Brain microvascular endothelial cell (primary cell): ENCODE results near the gene LRRC2.
"Not testable (repeated sequence)": the region's sequence is repeated elsewhere in the genome, so short reads cannot be mapped to it uniquely, and the experiment has no call there.

Experiments used
- DNase-seq: peaks from one replicate; pipeline ENCODE4 v3.0.0-alpha.2; 2020
- H3K27ac ChIP-seq: fragments of 250-450 bp; sonication (Bioruptor Pico); 2 replicates; pipeline ENCODE4 v1.5.1; 2020; ENCODE audit warnings: mild to moderate bottlenecking, moderate library complexity
- H3K27me3 ChIP-seq: fragments of 250-450 bp; sonication (Bioruptor Pico); replicated peaks from 2 replicates; pipeline ENCODE4 v1.5.1; 2020; ENCODE audit warnings: mild to moderate bottlenecking
- H3K36me3 ChIP-seq: fragments of 250-450 bp; sonication (Bioruptor Pico); replicated peaks from 2 replicates; pipeline ENCODE4 v1.5.1; 2020; ENCODE audit warnings: mild to moderate bottlenecking
- H3K4me3 ChIP-seq: 2 replicates; pipeline ENCODE4 v1.5.1; 2011; ENCODE audit warnings: low read depth, mild to moderate bottlenecking, control low read depth, low read length, moderate library complexity
- in situ Hi-C: cut with HindIII; loops from 2 replicates; pipeline ENCODE4 v1.10.0; 2017; ENCODE audit warnings: low sequenced_read_pairs, low pct_ligation_motif_present
- TF ChIP-seq, protein P1 (sequence below): IDR thresholded peaks from 2 replicates; pipeline ENCODE4 v1.5.1; 2011; ENCODE audit warnings: low read depth, mild to moderate bottlenecking, moderate library complexity, low read length, control low read depth, inconsistent platforms; ENCODE audit errors: missing control alignments

Gene LRRC2

DNA sequence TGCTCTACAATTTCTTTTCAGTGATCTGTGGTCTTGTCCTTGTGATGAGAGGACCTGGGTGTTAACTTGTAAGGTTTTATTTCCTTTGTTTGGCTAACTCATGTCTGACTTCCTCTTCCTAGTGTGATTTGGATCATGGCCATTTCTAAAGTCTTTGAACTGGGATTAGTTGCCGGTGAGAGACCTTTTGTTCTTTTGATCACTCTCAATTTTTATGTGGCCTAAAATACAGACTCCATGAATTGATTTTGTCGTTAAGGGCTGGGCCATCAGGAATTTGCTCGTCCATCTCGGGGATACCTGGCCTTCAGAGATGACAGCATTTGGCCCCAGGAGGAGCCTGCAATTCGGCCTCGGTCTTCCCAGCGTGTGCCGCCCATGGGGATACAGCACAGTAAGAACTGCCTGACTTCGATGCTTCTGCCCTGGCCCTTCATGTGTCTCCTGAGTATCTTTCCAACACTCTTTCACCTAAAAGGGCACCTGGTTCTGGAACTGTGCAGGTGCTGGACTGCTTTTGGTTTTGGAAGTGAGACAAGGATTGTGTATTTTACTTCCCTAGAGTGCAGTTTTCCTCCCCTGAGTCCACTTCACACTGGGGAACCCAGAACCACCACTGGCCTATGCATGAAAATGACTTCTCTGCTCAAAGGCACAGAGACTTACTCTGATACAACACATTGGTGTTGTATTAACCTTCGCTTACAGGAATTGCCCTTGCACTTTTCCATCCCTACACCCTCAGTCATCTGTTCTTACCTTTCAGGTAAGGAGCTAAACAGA, 13.1 kb upstream of the LRRC2 start:
- H3K4me3 ChIP-seq: no peak overlapping the region
- in situ Hi-C loops: no loop called here
- TF ChIP-seq, protein P1, sequence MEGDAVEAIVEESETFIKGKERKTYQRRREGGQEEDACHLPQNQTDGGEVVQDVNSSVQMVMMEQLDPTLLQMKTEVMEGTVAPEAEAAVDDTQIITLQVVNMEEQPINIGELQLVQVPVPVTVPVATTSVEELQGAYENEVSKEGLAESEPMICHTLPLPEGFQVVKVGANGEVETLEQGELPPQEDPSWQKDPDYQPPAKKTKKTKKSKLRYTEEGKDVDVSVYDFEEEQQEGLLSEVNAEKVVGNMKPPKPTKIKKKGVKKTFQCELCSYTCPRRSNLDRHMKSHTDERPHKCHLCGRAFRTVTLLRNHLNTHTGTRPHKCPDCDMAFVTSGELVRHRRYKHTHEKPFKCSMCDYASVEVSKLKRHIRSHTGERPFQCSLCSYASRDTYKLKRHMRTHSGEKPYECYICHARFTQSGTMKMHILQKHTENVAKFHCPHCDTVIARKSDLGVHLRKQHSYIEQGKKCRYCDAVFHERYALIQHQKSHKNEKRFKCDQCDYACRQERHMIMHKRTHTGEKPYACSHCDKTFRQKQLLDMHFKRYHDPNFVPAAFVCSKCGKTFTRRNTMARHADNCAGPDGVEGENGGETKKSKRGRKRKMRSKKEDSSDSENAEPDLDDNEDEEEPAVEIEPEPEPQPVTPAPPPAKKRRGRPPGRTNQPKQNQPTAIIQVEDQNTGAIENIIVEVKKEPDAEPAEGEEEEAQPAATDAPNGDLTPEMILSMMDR: no peak
- H3K36me3 ChIP-seq: no peaks in the 10 kb centered on the region
- H3K27ac ChIP-seq: no peak overlapping the region
- peaks cover 6% of the 10 kb centered on the region for H3K27me3 ChIP-seq
- DNase-seq: no peak

DNA sequence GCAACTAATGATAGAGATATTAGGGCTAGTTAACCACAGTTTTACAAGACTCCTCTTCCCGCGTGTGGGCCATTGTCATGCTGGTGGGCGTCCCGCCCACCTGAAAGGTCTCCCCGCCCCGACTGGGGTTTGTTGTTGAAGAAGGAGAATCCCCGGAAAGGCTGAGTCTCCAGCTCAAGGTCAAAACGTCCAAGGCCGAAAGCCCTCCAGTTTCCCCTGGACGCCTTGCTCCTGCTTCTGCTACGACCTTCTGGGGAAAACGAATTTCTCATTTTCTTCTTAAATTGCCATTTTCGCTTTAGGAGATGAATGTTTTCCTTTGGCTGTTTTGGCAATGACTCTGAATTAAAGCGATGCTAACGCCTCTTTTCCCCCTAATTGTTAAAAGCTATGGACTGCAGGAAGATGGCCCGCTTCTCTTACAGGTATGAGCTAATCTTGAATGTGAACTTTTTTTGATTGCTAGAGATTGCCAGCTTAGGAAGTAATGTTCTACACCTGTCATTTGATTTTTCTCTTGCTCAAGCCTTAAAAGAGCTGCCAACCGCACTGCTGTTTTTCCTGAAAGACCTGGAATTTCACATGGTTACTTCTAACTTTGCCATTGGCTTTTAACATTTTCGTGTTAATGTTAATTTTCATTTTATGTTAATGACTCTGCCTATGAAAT, 11.6 kb upstream of the LRRC2 start:
- in situ Hi-C loops, H3K27ac ChIP-seq, DNase-seq, H3K27me3 ChIP-seq, H3K36me3 ChIP-seq, H3K4me3 ChIP-seq: not testable (repeated sequence)

DNA sequence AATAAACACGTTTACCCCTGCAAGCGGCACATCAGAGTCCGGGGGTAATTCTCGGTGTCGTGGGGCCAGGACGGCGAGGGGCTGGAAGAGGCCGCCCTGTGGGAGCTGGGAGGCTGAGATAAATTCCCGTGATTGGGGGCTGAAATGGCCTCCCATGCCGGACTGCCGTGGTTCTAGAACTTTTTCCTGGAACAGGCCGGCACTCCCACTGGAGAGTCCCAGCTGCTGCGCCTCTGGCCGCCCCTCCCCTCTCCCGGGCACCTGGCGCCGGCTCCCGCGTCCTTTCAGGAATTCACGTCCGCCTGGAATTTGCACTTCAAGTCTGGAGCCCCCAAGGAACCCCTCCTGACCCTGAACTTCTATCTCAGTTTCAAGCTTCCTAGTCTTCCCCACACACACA, 10.8 kb upstream of the LRRC2 start:
- Histone ChIP-seq H3K27me3 (peaks cover 6% of the 10 kb centered on the region), H3K27ac (no peak overlapping the region), H3K4me3 (no peak overlapping the region), H3K36me3 (no peaks in the 10 kb centered on the region)
- TF ChIP-seq, protein P1: no peak
- DNase-seq: no peak
- in situ Hi-C loops: no loop called here

DNA sequence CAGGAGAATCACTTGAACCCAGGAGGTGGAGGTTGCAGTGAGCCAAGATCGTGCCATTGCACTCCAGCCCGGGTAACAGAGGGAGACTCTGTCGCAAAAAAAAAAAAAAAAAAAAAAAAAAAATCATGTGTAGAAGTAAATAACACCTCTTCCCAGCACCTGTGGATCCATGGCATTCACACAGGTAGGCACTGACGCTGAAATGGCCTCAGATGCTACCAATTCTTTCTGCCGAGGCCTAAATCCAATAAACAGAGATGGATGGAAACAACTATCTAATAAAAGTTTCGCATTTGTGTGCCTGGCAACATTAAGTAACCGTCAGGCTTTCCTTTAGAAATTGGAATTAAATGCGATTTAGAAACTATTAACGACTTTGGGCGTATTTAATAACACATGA, 10.3 kb upstream of the LRRC2 start:
- TF ChIP-seq, protein P1: no peak
- H3K4me3 ChIP-seq: no peak overlapping the region
- H3K36me3 ChIP-seq: no peaks in the 10 kb centered on the region
- in situ Hi-C loops: no loop called here
- no peak overlapping the region for H3K27ac ChIP-seq
- peaks cover 6% of the 10 kb centered on the region for H3K27me3 ChIP-seq
- DNase-seq: no peak

DNA sequence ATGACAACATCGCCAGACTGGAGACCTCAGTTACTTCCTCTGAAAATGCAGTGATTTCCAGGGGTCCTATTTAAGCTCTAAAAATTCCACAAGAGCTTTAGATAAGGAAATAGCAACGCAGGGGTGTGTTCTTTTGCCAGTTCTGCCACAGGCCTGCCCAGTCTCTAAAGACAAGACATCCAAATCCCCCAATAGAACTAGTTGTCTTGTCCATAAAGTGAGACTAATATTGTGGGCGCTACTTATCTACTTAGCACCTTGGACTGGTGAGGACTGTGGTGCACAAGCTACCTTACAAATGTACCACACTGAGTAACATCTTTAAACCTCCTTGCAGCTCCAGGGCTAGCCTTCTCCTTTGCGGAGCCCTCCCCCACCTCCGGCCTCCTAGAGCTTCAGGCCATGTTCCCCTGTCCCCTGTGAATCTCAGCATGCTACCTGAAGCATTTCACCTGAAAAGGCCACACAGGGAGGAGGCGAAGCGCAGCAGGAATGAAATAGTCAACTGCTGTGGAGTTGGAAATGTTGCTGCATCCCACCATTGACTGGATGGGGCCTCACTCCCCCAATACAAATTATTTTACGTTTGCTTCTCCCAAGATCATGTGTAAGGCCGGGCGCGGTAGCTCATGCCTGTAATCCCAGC, 9.6 kb upstream of the LRRC2 start:
- H3K4me3 ChIP-seq: no peak overlapping the region
- TF ChIP-seq, protein P1: no peak
- H3K27ac ChIP-seq: no peak overlapping the region
- DNase-seq: no peak
- peaks cover 6% of the 10 kb centered on the region for H3K27me3 ChIP-seq
- in situ Hi-C loops: no loop called here
- H3K36me3 ChIP-seq: no peaks in the 10 kb centered on the region

DNA sequence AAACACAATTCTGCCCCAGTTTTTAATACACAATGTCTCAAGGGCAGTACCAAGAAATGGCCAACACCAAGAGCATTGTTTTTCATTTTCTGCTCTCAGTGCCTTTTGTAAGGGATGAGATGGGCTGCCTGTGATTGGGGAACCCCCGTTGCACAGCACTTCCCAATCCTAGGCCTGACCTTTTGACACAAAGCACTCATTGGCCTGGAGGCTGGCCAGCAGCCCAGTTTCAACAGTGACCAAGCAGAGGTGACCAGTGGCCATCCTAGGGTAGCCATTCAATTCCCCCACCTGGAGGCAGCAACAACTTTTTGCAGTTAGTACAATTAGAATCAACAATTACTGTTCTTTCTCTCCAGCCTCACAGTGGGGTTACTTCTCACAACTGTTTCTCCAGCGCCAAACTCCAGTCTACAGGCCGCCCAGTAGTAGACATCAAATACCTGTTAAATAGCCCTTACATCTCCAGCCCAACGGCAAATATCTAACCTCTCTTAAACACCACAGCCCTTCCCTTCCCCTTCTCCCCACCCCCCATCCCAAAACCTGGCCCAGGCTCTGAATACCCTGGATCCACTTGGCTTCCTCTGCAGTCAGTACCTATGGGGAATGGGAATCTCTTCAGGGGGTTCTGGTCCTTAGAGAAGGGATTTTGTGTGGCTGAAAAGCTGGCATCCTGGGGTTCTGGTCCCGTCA, 8.9 kb upstream of the LRRC2 start:
- no peak for DNase-seq
- Histone ChIP-seq H3K36me3 (no peaks in the 10 kb centered on the region), H3K27ac (no peak overlapping the region), H3K4me3 (no peak overlapping the region), H3K27me3 (peaks cover 6% of the 10 kb centered on the region)
- TF ChIP-seq, protein P1: no peak
- in situ Hi-C loops: no loop called here
